CD4-positive, CD25-positive, alpha-beta regulatory T cell (primary cell): ENCODE data around the gene ITPKC. TPM values are rescaled to one million over a fixed set of nuclear protein-coding genes. Genes with fewer than 3 reads are reported as not detected.

ENCODE experiments used
- ATAC-seq, 2 donors: fragments of 150-1000 bp; cut with Tn5 transposase; one replicate each; pipeline ENCODE4 v1.10.0; 2021; ENCODE audit warnings: low read depth in 2 of 2, moderate number of reproducible peaks in 2 of 2, moderate library complexity in 1 of 2
- DNase-seq, 3 donors: peaks; one replicate each; pipeline versions ENCODE4 v3.0.0 to v3.0.0-alpha.2; 2012 to 2022; ENCODE audit warnings: mixed read lengths in 1 of 3
- H3K27ac ChIP-seq: one replicate; pipeline ENCODE4 v1.7.0; 2013; ENCODE audit warnings: mild to moderate bottlenecking, low read length; ENCODE audit not compliant: insufficient read depth, poor library complexity, severe bottlenecking
- H3K27me3 ChIP-seq: one replicate; pipeline ENCODE4 v1.7.0; 2013; ENCODE audit warnings: low read length; ENCODE audit not compliant: control insufficient read depth, insufficient read depth
- H3K36me3 ChIP-seq: one replicate; pipeline ENCODE4 v1.7.0; 2013; ENCODE audit warnings: mild to moderate bottlenecking, low read length, moderate library complexity; ENCODE audit not compliant: control insufficient read depth, insufficient read depth
- H3K4me1 ChIP-seq: 2 replicates; pipeline ENCODE4 v1.7.0; 2013; ENCODE audit warnings: mild to moderate bottlenecking, low read length; ENCODE audit not compliant: insufficient read depth, control insufficient read depth, poor library complexity, severe bottlenecking
- H3K4me3 ChIP-seq: one replicate; pipeline ENCODE4 v1.7.0; 2013; ENCODE audit warnings: low read depth, mild to moderate bottlenecking, low read length, moderate library complexity
- H3K9me3 ChIP-seq, 2 experiments: 1 replicate in 1 of 2; 2 replicates in 1 of 2; pipeline ENCODE4 v1.7.0; 2013; ENCODE audit warnings: low read length in 2 of 2, mild to moderate bottlenecking in 1 of 2, moderate library complexity in 1 of 2; ENCODE audit not compliant: control insufficient read depth in 2 of 2
- H3K27ac Mint-ChIP-seq, 3 donors: one replicate each; pipeline ENCODE4 v1.8.0; 2020 to 2022; ENCODE audit warnings: mild to moderate bottlenecking in 3 of 3, mixed read lengths in 3 of 3, moderate library complexity in 2 of 3
- H3K27me3 Mint-ChIP-seq: one replicate; pipeline ENCODE4 v1.8.0; 2022; ENCODE audit warnings: mild to moderate bottlenecking, mixed read lengths
- H3K36me3 Mint-ChIP-seq: one replicate; pipeline ENCODE4 v1.8.0; 2020; ENCODE audit warnings: mixed read lengths
- H3K4me1 Mint-ChIP-seq, 4 donors: one replicate each; pipeline ENCODE4 v1.8.0; 2020 to 2022; ENCODE audit warnings: mixed read lengths in 4 of 4, mild to moderate bottlenecking in 1 of 4
- H3K4me3 Mint-ChIP-seq, 4 donors: one replicate each; pipeline ENCODE4 v1.8.0; 2020 to 2022; ENCODE audit warnings: mild to moderate bottlenecking in 4 of 4, mixed read lengths in 4 of 4, moderate library complexity in 3 of 4
- H3K9me3 Mint-ChIP-seq, 7 donors: one replicate each; pipeline ENCODE4 v1.8.0; 2020 to 2022; ENCODE audit warnings: mixed read lengths in 7 of 7, mild to moderate bottlenecking in 3 of 7, moderate library complexity in 2 of 7
- polyA plus RNA-seq, 4 donors: library from polyadenylated mRNA; unstranded; fragments of 300-500 nt; fragmentation: Illumina TruSeq; gene quantifications; one replicate each; pipeline ENCODE4 v1.2.3, GENCODE V29; 2021
- total RNA-seq: library from RNA; stranded (reverse); gene quantifications from one replicate; pipeline ENCODE4 v1.2.3, GENCODE V29; 2022

Gene ITPKC
- total and polyA plus RNA-seq, 5 donors from 2014 or later, result 2.2 to 5.6 (median 4.5) TPM

GRCh38 chr19:40701758-40702157 lies 15.2 kb upstream of the ITPKC start:
- H3K27ac ChIP-seq, result no peak overlapping the region
- Mint-ChIP-seq H3K4me1 (peaks cover 0 to 5% (median 0%) of the 10 kb centered on the region in 4 donors), H3K4me3 (peak overlapping the region in 1 of 4 donors; percentile 69), H3K27me3 (no peaks in the 10 kb centered on the region), H3K9me3 (no peaks in the 10 kb centered on the region), H3K36me3 (peaks cover 35% of the 10 kb centered on the region), H3K27ac (no peak overlapping the region)
- H3K36me3 ChIP-seq, result peaks cover 52% of the 10 kb centered on the region
- H3K4me1 ChIP-seq, result no peaks in the 10 kb centered on the region
- H3K9me3 ChIP-seq, result no peaks in the 10 kb centered on the region
- H3K27me3 ChIP-seq, result no peaks in the 10 kb centered on the region
- DNase-seq (no peak), ATAC-seq (no peak)
- no peak overlapping the region for H3K4me3 ChIP-seq

GRCh38 chr19:40702337-40703012 lies 14.4 kb upstream of the ITPKC start:
- peaks cover 0 to 5% (median 0%) of the 10 kb centered on the region in 4 donors for H3K4me1 Mint-ChIP-seq
- H3K4me1 ChIP-seq, result no peaks in the 10 kb centered on the region
- no peaks in the 10 kb centered on the region for H3K27me3 ChIP-seq
- H3K27ac Mint-ChIP-seq, result peak overlapping the region in 2 of 3 donors; percentile 13 to 43
- H3K27me3 Mint-ChIP-seq, result no peaks in the 10 kb centered on the region
- H3K27ac ChIP-seq, result no peak overlapping the region
- no peak overlapping the region for H3K4me3 ChIP-seq
- ATAC-seq (no peak), DNase-seq (no peak)
- H3K9me3 ChIP-seq, result no peaks in the 10 kb centered on the region
- no peaks in the 10 kb centered on the region for H3K9me3 Mint-ChIP-seq
- peak overlapping the region in 1 of 4 donors; percentile 69 for H3K4me3 Mint-ChIP-seq
- H3K36me3 ChIP-seq, result peaks cover 52% of the 10 kb centered on the region
- H3K36me3 Mint-ChIP-seq, result peaks cover 34% of the 10 kb centered on the region

GRCh38 chr19:40703029-40703755 lies 13.7 kb upstream of the ITPKC start:
- ATAC-seq, result no peak
- H3K27ac Mint-ChIP-seq, result peak overlapping the region in 1 of 3 donors; percentile 43

GRCh38 chr19:40704491-40705361 lies 12.2 kb upstream of the ITPKC start:
- DNase-seq, result no peak
- Mint-ChIP-seq H3K9me3 (no peaks in the 10 kb centered on the region), H3K27me3 (no peaks in the 10 kb centered on the region), H3K36me3 (peaks cover 41% of the 10 kb centered on the region), H3K4me1 (peaks cover 0 to 5% (median under 1%) of the 10 kb centered on the region in 4 donors), H3K4me3 (no peak overlapping the region), H3K27ac (peak overlapping the region in 1 of 3 donors; percentile 71)
- Histone ChIP-seq H3K4me3 (no peak overlapping the region), H3K9me3 (no peaks in the 10 kb centered on the region), H3K27me3 (no peaks in the 10 kb centered on the region), H3K36me3 (peaks cover 68% of the 10 kb centered on the region), H3K27ac (no peak overlapping the region), H3K4me1 (no peaks in the 10 kb centered on the region)
- no peak for ATAC-seq

More at GRCh38 chr19:40703029-40703755, 13.7 kb upstream of the ITPKC start:
- Mint-ChIP-seq H3K9me3 (no peaks in the 10 kb centered on the region), H3K27me3 (no peaks in the 10 kb centered on the region), H3K4me3 (peak overlapping the region in 1 of 4 donors; percentile 28), H3K36me3 (peaks cover 34% of the 10 kb centered on the region), H3K4me1 (peaks cover 0 to 5% (median 0%) of the 10 kb centered on the region in 4 donors)
- Histone ChIP-seq H3K4me1 (no peaks in the 10 kb centered on the region), H3K27ac (no peak overlapping the region), H3K36me3 (peaks cover 59% of the 10 kb centered on the region), H3K27me3 (no peaks in the 10 kb centered on the region), H3K9me3 (no peaks in the 10 kb centered on the region), H3K4me3 (no peak overlapping the region)
- no peak for DNase-seq

GRCh38 chr19:40705362-40705651 lies 11.6 kb upstream of the ITPKC start:
- H3K4me3 ChIP-seq, result no peak overlapping the region
- H3K4me1 ChIP-seq, result no peaks in the 10 kb centered on the region
- H3K27ac Mint-ChIP-seq, result no peak overlapping the region
- no peaks in the 10 kb centered on the region for H3K9me3 Mint-ChIP-seq
- H3K27ac ChIP-seq, result no peak overlapping the region
- peaks cover 69% of the 10 kb centered on the region for H3K36me3 ChIP-seq
- H3K27me3 ChIP-seq, result no peaks in the 10 kb centered on the region
- peaks cover 0 to 5% (median under 1%) of the 10 kb centered on the region in 4 donors for H3K4me1 Mint-ChIP-seq
- DNase-seq (no peak), ATAC-seq (no peak)
- H3K27me3 Mint-ChIP-seq, result no peaks in the 10 kb centered on the region
- H3K36me3 Mint-ChIP-seq, result peaks cover 41% of the 10 kb centered on the region
- no peak overlapping the region for H3K4me3 Mint-ChIP-seq
- H3K9me3 ChIP-seq, result no peaks in the 10 kb centered on the region

GRCh38 chr19:40705950-40706619 lies 10.8 kb upstream of the ITPKC start:
- Mint-ChIP-seq H3K9me3 (no peaks in the 10 kb centered on the region), H3K4me3 (no peak overlapping the region), H3K4me1 (peaks cover 0 to 5% (median 2%) of the 10 kb centered on the region in 4 donors), H3K27me3 (no peaks in the 10 kb centered on the region), H3K36me3 (peaks cover 37% of the 10 kb centered on the region), H3K27ac (peak overlapping the region in 1 of 3 donors; percentile 40)
- DNase-seq, result no peak
- ATAC-seq, result no peak
- no peaks in the 10 kb centered on the region for H3K9me3 ChIP-seq
- no peak overlapping the region for H3K27ac ChIP-seq
- peaks cover 69% of the 10 kb centered on the region for H3K36me3 ChIP-seq
- H3K27me3 ChIP-seq, result no peaks in the 10 kb centered on the region
- no peak overlapping the region for H3K4me3 ChIP-seq
- H3K4me1 ChIP-seq, result no peaks in the 10 kb centered on the region

GRCh38 chr19:40707615-40708014 lies 9.3 kb upstream of the ITPKC start:
- DNase-seq (no peak), ATAC-seq (no peak)
- H3K27ac Mint-ChIP-seq, result peak overlapping the region in 1 of 3 donors; percentile 38
- Histone ChIP-seq H3K27ac (no peak overlapping the region), H3K4me1 (no peaks in the 10 kb centered on the region), H3K9me3 (no peaks in the 10 kb centered on the region), H3K36me3 (peaks cover 54% of the 10 kb centered on the region), H3K27me3 (no peaks in the 10 kb centered on the region), H3K4me3 (no peak overlapping the region)
- no peaks in the 10 kb centered on the region for H3K9me3 Mint-ChIP-seq
- no peak overlapping the region for H3K4me3 Mint-ChIP-seq
- H3K27me3 Mint-ChIP-seq, result no peaks in the 10 kb centered on the region
- H3K4me1 Mint-ChIP-seq, result peaks cover 0 to 16% (median 5%) of the 10 kb centered on the region in 4 donors
- peaks cover 34% of the 10 kb centered on the region for H3K36me3 Mint-ChIP-seq
